22Rv1 (cell line): ENCODE results near the gene CMPK2.

Source experiments
- ZFX ChIP-seq: fragments of 450-650 bp; IDR thresholded peaks from 2 replicates; pipeline ENCODE4 v1.6.1; 2017; ENCODE audit warnings: antibody characterized with exemption, borderline replicate concordance
- TF ChIP-seq, protein P1 (sequence below): fragments of 450-650 bp; IDR thresholded peaks from 2 replicates; pipeline ENCODE4 v1.5.1; 2017; ENCODE audit warnings: mild to moderate bottlenecking

DNA sequence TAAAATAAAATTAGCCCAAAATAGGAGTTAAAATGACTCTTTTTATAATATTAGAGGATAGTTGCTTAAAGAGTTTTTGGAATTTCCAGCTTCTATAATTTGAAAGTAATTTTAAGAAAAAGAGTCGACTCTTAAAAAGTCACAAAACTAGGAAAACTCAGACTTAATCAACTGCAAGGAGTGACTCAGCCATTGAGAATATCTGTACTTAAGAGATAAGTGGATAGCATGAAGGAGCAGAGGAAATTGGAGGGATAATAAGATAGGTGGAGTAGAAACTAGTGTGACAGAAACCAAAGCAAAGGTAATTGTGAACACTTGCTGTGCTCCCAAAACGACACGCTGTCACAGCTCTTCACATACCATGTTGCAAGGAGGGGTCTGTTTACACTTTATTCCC, 20.3 kb upstream of the CMPK2 start:
- TF ChIP-seq, protein P1, sequence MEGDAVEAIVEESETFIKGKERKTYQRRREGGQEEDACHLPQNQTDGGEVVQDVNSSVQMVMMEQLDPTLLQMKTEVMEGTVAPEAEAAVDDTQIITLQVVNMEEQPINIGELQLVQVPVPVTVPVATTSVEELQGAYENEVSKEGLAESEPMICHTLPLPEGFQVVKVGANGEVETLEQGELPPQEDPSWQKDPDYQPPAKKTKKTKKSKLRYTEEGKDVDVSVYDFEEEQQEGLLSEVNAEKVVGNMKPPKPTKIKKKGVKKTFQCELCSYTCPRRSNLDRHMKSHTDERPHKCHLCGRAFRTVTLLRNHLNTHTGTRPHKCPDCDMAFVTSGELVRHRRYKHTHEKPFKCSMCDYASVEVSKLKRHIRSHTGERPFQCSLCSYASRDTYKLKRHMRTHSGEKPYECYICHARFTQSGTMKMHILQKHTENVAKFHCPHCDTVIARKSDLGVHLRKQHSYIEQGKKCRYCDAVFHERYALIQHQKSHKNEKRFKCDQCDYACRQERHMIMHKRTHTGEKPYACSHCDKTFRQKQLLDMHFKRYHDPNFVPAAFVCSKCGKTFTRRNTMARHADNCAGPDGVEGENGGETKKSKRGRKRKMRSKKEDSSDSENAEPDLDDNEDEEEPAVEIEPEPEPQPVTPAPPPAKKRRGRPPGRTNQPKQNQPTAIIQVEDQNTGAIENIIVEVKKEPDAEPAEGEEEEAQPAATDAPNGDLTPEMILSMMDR: no peak
- no peak for TF ChIP-seq ZFX
